ENCODE data around the gene PIK3R1.
"Not testable (repeated sequence)": the region's sequence is repeated elsewhere in the genome, so short reads cannot be mapped to it uniquely, and the experiment has no call there.

The PIK3R1 gene

GRCh38 chr5:68226546-68227073 lies 11.1 kb downstream of the PIK3R1 start:
- no peak overlapping the region for H3K27ac ChIP-seq (ENCODE audit: low read depth, low read length)
- H3K27me3 ChIP-seq (ENCODE audit: insufficient read depth, low read length): no peaks in the 10 kb centered on the region; the same call in 1 of the 2 replicates
- 93% methylated on average over 8 of the region's 8 CpGs for WGBS
- H3K4me1 ChIP-seq (ENCODE audit: insufficient read depth, low read length): no peaks in the 10 kb centered on the region
- no peak overlapping the region for H3K4me3 ChIP-seq (ENCODE audit: low read length)
- peaks cover 11% of the 10 kb centered on the region; the same call in 1 of the 2 replicates for H3K36me3 ChIP-seq (ENCODE audit: insufficient read depth, low read length)
- H3K9me3 ChIP-seq (ENCODE audit: insufficient read depth, low read depth, low read length): no peaks in the 10 kb centered on the region
- H3K9ac ChIP-seq (ENCODE audit: low read depth, low read length): no peak overlapping the region

GRCh38 chr5:68227532-68228160 lies 12.1 kb downstream of the PIK3R1 start:
- 93% methylated on average over 6 of the region's 7 CpGs for WGBS
- Histone ChIP-seq H3K27ac (ENCODE audit: low read depth, low read length) (no peak overlapping the region), H3K4me1 (ENCODE audit: insufficient read depth, low read length) (no peaks in the 10 kb centered on the region), H3K27me3 (ENCODE audit: insufficient read depth, low read length) (no peaks in the 10 kb centered on the region; the same call in 1 of the 2 replicates), H3K9ac (ENCODE audit: low read depth, low read length) (no peak overlapping the region), H3K9me3 (ENCODE audit: insufficient read depth, low read depth, low read length) (no peaks in the 10 kb centered on the region), H3K36me3 (ENCODE audit: insufficient read depth, low read length) (peaks cover 11% of the 10 kb centered on the region; the same call in 1 of the 2 replicates), H3K4me3 (ENCODE audit: low read length) (no peak overlapping the region)

- Histone ChIP-seq H3K4me3 (ENCODE audit: low read length) (no peak overlapping the region), H3K27ac (ENCODE audit: low read depth, low read length) (no peak overlapping the region), H3K27me3 (ENCODE audit: insufficient read depth, low read length) (no peaks in the 10 kb centered on the region), H3K9me3 (ENCODE audit: insufficient read depth, low read depth, low read length) (no peaks in the 10 kb centered on the region), H3K36me3 (ENCODE audit: insufficient read depth, low read length) (peaks cover 11% of the 10 kb centered on the region; the same call in 1 of the 2 replicates), H3K9ac (ENCODE audit: low read depth, low read length) (no peak overlapping the region), H3K4me1 (ENCODE audit: insufficient read depth, low read length) (no peaks in the 10 kb centered on the region)
- 82% methylated on average over 4 of the region's 4 CpGs for WGBS
These were observed 13.9 kb downstream of the PIK3R1 start for GRCh38 chr5:68229416-68229815.

- Histone ChIP-seq H3K4me3 (ENCODE audit: low read length) (no peak overlapping the region), H3K9me3 (ENCODE audit: insufficient read depth, low read depth, low read length) (no peaks in the 10 kb centered on the region), H3K36me3 (ENCODE audit: insufficient read depth, low read length) (peaks cover 11% of the 10 kb centered on the region; the same call in 1 of the 2 replicates), H3K27ac (ENCODE audit: low read depth, low read length) (no peak overlapping the region), H3K9ac (ENCODE audit: low read depth, low read length) (no peak overlapping the region), H3K27me3 (ENCODE audit: insufficient read depth, low read length) (no peaks in the 10 kb centered on the region), H3K4me1 (ENCODE audit: insufficient read depth, low read length) (no peaks in the 10 kb centered on the region)
- WGBS: 96% methylated on average over 1 of the region's 1 CpG
These were observed 14.7 kb downstream of the PIK3R1 start for GRCh38 chr5:68230285-68230684.

GRCh38 chr5:68231414-68232076 lies 16.0 kb downstream of the PIK3R1 start:
- WGBS: 96% methylated on average over 5 of the region's 5 CpGs
- no peak overlapping the region for H3K9ac ChIP-seq (ENCODE audit: low read depth, low read length)
- H3K4me3 ChIP-seq (ENCODE audit: low read length): no peak overlapping the region
- H3K36me3 ChIP-seq (ENCODE audit: insufficient read depth, low read length): peaks cover 9% of the 10 kb centered on the region; the same call in 1 of the 2 replicates
- no peaks in the 10 kb centered on the region for H3K9me3 ChIP-seq (ENCODE audit: insufficient read depth, low read depth, low read length)
- no peak overlapping the region for H3K27ac ChIP-seq (ENCODE audit: low read depth, low read length)
- no peaks in the 10 kb centered on the region for H3K27me3 ChIP-seq (ENCODE audit: insufficient read depth, low read length)
- no peaks in the 10 kb centered on the region for H3K4me1 ChIP-seq (ENCODE audit: insufficient read depth, low read length)

GRCh38 chr5:68232277-68232676 lies 16.7 kb downstream of the PIK3R1 start:
- Histone ChIP-seq H3K36me3 (ENCODE audit: insufficient read depth, low read length) (0 out of 2 replicates have a peak, but pooled peaks cover 1% of the 10 kb centered on the region), H3K9me3 (ENCODE audit: insufficient read depth, low read depth, low read length) (no peaks in the 10 kb centered on the region), H3K4me3 (ENCODE audit: low read length) (no peak overlapping the region), H3K27me3 (ENCODE audit: insufficient read depth, low read length) (no peaks in the 10 kb centered on the region), H3K27ac (ENCODE audit: low read depth, low read length) (no peak overlapping the region), H3K4me1 (ENCODE audit: insufficient read depth, low read length) (no peaks in the 10 kb centered on the region), H3K9ac (ENCODE audit: low read depth, low read length) (no peak overlapping the region)
- 75% methylated on average over 4 of the region's 4 CpGs for WGBS

GRCh38 chr5:68233075-68233474 lies 17.5 kb downstream of the PIK3R1 start:
- Histone ChIP-seq H3K27ac (ENCODE audit: low read depth, low read length) (no peak overlapping the region), H3K9ac (ENCODE audit: low read depth, low read length) (no peak overlapping the region), H3K36me3 (ENCODE audit: insufficient read depth, low read length) (no peaks in the 10 kb centered on the region), H3K27me3 (ENCODE audit: insufficient read depth, low read length) (no peaks in the 10 kb centered on the region), H3K4me1 (ENCODE audit: insufficient read depth, low read length) (no peaks in the 10 kb centered on the region), H3K9me3 (ENCODE audit: insufficient read depth, low read depth, low read length) (no peaks in the 10 kb centered on the region), H3K4me3 (ENCODE audit: low read length) (no peak overlapping the region)
- WGBS: 93% methylated on average over 1 of the region's 1 CpG

GRCh38 chr5:68235229-68235628 lies 19.7 kb downstream of the PIK3R1 start:
- not testable (repeated sequence) for H3K27ac ChIP-seq (ENCODE audit: low read depth, low read length); H3K4me1 ChIP-seq (ENCODE audit: insufficient read depth, low read length); H3K9ac ChIP-seq (ENCODE audit: low read depth, low read length); H3K27me3 ChIP-seq (ENCODE audit: insufficient read depth, low read length); H3K9me3 ChIP-seq (ENCODE audit: insufficient read depth, low read depth, low read length); H3K36me3 ChIP-seq (ENCODE audit: insufficient read depth, low read length); H3K4me3 ChIP-seq (ENCODE audit: low read length)
- 91% methylated on average over 2 of the region's 2 CpGs for WGBS

GRCh38 chr5:68237715-68238114 lies 22.2 kb downstream of the PIK3R1 start:
- Histone ChIP-seq H3K9me3 (ENCODE audit: insufficient read depth, low read depth, low read length) (no peaks in the 10 kb centered on the region), H3K4me1 (ENCODE audit: insufficient read depth, low read length) (no peaks in the 10 kb centered on the region), H3K4me3 (ENCODE audit: low read length) (no peak overlapping the region), H3K27me3 (ENCODE audit: insufficient read depth, low read length) (no peaks in the 10 kb centered on the region), H3K27ac (ENCODE audit: low read depth, low read length) (no peak overlapping the region), H3K36me3 (ENCODE audit: insufficient read depth, low read length) (no peaks in the 10 kb centered on the region), H3K9ac (ENCODE audit: low read depth, low read length) (no peak overlapping the region)
- WGBS: 20% methylated on average over 1 of the region's 2 CpGs

GRCh38 chr5:68239487-68239886 lies 23.9 kb downstream of the PIK3R1 start:
- Histone ChIP-seq H3K4me3 (ENCODE audit: low read length) (no peak overlapping the region), H3K36me3 (ENCODE audit: insufficient read depth, low read length) (no peaks in the 10 kb centered on the region), H3K4me1 (ENCODE audit: insufficient read depth, low read length) (no peaks in the 10 kb centered on the region), H3K27me3 (ENCODE audit: insufficient read depth, low read length) (no peaks in the 10 kb centered on the region), H3K9ac (ENCODE audit: low read depth, low read length) (no peak overlapping the region), H3K9me3 (ENCODE audit: insufficient read depth, low read depth, low read length) (no peaks in the 10 kb centered on the region), H3K27ac (ENCODE audit: low read depth, low read length) (no peak overlapping the region)
- 80% methylated on average over 7 of the region's 7 CpGs for WGBS

- Histone ChIP-seq H3K9ac (ENCODE audit: low read depth, low read length) (no peak overlapping the region), H3K9me3 (ENCODE audit: insufficient read depth, low read depth, low read length) (no peaks in the 10 kb centered on the region), H3K36me3 (ENCODE audit: insufficient read depth, low read length) (no peaks in the 10 kb centered on the region), H3K27ac (ENCODE audit: low read depth, low read length) (no peak overlapping the region), H3K4me1 (ENCODE audit: insufficient read depth, low read length) (no peaks in the 10 kb centered on the region; the same call in 1 of the 2 replicates), H3K4me3 (ENCODE audit: low read length) (no peak overlapping the region), H3K27me3 (ENCODE audit: insufficient read depth, low read length) (no peaks in the 10 kb centered on the region)
These were observed 24.6 kb downstream of the PIK3R1 start for GRCh38 chr5:68240202-68240601.
